Measurements from ENCODE around the gene PDS5B.
"Not testable (repeated sequence)": the region's sequence is repeated elsewhere in the genome, so short reads cannot be mapped to it uniquely, and the experiment has no call there.

The PDS5B gene

DNA sequence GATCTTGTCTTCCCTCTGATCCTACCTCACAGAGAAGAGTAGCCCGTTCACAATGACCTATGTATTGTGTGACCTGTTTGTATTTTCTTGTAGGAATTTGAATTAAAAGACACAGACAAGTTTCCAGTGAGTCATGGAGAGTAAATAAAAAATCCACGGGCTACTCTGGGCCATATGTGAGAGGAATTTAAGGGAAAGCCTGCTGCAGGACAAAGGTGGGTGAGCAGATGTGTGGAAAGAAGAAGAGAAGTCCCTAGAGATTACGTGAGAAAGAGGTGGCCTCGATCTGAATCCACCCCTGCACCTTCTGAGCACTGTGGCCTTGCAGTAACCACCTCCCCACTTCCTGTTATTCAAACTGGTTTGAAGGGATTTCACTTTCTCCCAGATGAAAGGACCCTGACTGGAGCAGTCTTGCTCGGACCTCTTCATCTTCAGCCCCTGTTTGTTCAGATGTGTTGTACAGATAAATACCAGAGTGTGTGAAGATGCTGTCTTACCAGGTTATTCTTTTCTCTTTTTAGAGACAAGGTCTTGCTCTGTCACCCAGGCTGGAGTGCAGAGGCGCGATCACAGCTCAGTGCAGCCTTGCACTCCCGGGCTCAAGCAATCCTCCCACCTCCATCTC, 205.4 kb downstream of the PDS5B start:
- no peak for DNase-seq (ENCODE audit: low read depth)

DNA sequence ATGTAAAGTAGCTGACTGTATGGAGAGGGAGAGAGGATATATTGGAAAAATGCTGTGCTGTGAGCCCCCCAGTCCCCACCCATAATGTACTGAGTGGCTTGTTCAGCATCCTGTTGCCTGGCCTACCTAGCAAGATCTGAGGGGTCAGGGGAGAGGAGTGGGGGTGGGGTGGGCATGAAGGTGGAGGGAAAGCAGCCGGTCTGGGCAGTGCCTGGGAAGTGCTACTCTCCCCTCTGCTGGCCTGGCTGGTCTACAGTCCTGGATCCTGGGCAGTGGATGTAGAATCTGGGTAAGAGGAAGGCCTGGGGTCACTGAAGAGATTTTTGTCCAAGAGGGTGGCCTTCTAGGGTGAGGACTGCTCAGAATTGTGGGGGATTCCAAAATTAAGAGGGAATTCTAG, 210.5 kb downstream of the PDS5B start:
- DNase-seq (ENCODE audit: low read depth), result no peak

GRCh38 chr13:32802159-32802558, 215.9 kb downstream of the PDS5B start:
- DNase-seq (ENCODE audit: low read depth), result no peak

DNA sequence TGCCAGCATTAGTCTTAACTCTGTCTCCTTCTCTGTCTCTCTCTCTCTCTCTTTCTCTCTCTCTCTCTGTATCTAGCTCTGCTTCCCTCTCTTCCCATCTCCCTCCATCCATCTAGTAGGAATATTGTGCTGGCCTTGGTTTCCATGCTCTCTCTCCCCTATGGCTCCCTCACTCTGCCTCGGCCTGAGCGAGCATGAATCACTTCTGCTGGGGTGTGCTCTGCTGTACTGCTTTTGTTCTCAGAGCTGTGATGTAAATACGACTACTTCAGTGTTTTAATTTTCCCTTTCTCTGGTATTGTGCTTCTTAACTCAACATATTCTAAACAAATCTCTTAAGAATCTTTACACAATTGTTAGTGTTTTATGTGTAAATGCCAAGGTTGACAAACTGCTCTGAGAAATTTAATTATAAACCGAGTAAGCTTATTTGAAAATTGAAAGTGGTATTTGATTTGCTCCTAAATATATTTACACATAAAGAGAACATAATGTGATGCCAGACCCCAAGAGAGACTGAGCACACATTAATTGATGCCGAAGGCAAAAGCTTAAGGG, 218.5 kb downstream of the PDS5B start:
- DNase-seq (ENCODE audit: low read depth), result no peak

DNA sequence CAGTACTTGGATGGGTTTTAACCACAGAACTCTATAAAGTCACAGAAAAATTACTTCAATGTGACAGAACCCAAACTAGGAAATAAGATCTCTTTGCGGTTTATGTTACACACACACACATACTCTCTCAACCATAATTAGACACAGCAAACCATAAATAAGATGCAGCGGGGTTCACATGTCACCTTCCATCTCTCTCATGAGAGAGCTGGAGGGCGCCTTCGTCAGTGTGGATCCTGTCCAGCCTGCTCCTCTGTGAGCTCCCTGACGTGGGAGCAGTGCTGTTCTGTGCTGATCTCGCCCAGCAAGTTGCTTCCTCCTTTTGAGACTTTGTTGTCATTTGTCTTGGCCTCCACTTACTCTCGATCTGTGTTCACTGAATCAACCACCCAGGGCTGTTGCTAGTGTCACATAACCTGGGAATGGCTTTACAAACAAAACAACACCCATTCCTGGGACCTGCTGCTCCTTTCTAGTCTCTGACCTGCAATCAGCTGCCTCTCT, 225.1 kb downstream of the PDS5B start:
- DNase-seq (ENCODE audit: low read depth), result no peak

DNA sequence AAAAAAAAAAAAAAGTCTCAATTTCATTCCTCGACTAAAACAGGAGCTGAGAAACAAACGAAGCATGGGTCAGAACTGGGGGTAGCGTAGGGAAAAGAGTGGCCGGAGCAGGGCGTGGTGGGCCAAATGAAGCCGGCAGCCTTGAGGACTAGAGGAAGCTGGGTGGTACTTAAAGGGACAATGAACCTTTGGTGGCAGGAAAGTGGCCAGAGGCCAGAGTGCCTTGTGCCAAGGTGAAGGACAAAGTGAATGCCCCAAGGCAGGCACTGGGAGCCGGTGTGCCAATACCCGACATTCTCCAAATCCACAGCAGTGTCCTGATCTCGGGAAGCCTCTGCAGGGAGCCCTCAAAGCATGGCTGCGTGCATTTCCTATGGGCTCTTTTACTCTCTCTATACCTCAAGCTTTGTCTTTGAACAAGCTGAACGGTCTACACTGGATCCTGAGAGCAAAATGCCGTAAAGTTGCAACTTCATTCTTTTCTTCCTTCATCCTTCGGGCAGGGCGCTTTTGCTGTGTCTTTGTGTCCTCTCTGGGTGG, 235.0 kb downstream of the PDS5B start:
- DNase-seq (ENCODE audit: low read depth), result no peak

- DNase-seq (ENCODE audit: low read depth), result no peak
Measured at GRCh38 chr13:32822771-32823170, 236.5 kb downstream of the PDS5B start.

DNA sequence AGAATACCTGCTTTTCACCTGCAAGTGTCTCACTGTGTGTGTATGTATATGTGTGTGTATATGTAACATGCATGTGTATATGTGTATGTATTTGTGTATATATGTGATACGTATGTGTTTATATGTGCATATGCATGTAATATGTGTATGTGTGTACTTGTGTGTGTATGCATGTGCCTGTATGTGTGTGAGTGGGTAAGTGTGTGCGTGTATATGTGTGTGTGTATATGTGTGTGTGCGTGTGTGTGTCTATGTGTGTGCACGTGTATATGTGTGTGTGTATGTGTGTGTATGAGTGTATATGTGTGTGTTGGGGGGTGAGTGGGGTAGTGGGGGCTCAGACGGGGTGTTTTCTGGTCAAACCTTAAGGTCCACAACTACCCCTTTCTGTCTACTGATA, 237.3 kb downstream of the PDS5B start:
- no peak for DNase-seq (ENCODE audit: low read depth)

DNA sequence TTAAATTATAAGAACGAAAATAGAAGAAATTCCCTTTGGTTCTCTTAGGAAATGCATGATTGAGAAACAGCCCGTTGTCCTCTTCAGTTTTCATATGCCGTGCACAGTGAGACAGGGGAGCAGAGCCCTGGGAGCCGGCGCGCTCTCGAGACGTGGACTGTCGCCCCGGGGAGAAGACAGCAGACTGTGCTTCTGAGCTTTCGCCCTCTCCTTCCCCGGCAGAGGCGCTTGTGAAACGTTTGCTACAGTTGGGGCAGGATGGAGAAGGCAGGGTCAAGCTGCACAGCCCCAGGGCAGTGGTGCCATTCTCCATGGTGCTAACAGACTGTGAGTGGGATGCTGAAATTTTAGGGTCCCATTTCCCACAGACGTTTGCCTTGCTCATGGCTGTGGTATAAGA, 237.8 kb downstream of the PDS5B start:
- DNase-seq (ENCODE audit: low read depth), result no peak

- DNase-seq (ENCODE audit: low read depth), result no peak
Measured at GRCh38 chr13:32824675-32825074, 238.4 kb downstream of the PDS5B start.

- DNase-seq (ENCODE audit: low read depth), result no peak
Measured at GRCh38 chr13:32825481-32825880, 239.2 kb downstream of the PDS5B start.

DNA sequence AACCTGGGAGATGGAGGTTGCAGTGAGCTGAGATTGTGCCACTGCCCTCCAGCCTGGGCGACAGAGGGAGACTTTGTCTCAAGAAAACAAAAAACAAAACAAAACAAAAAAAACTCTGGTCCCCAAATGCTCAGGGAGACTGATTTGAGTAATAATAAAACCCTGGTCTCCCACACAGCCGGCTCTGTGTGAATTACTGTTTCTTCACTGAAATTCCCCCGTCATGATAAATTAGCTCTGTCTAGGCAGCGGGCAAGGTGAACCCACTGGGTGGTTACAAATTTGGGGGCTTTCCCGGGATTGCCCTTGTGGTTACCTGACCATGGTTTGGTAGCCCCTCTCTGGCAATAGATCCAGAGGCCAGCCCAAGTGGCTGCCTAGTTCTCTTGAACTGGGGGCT, 240.1 kb downstream of the PDS5B start:
- not testable (repeated sequence) for DNase-seq (ENCODE audit: low read depth)
